Memory B cell (primary cell): ENCODE data around the gene GPR87.

Experiments used
- ATAC-seq: fragments of 150-1000 bp; cut with Tn5 transposase; 2 replicates; pipeline ENCODE4 v1.10.0; 2021; ENCODE audit warnings: low read depth, mild to moderate bottlenecking, moderate library complexity
- DNase-seq, 2 donors: peaks; one replicate each; pipeline ENCODE4 v3.0.0; 2022; ENCODE audit warnings: low spot score in 2 of 2
- H3K27ac Mint-ChIP-seq: one replicate; pipeline ENCODE4 v1.8.0; 2022; ENCODE audit warnings: mild to moderate bottlenecking, moderate library complexity, mixed read lengths
- H3K27me3 Mint-ChIP-seq: one replicate; pipeline ENCODE4 v1.8.0; 2022; ENCODE audit warnings: mixed read lengths
- H3K36me3 Mint-ChIP-seq: one replicate; pipeline ENCODE4 v1.8.0; 2022; ENCODE audit warnings: mild to moderate bottlenecking, mixed read lengths
- H3K4me1 Mint-ChIP-seq: one replicate; pipeline ENCODE4 v1.8.0; 2022; ENCODE audit warnings: mixed read lengths
- H3K4me3 Mint-ChIP-seq: one replicate; pipeline ENCODE4 v1.8.0; 2022; ENCODE audit warnings: mild to moderate bottlenecking, moderate library complexity, mixed read lengths
- H3K9me3 Mint-ChIP-seq: one replicate; pipeline ENCODE4 v1.8.0; 2022; ENCODE audit warnings: mixed read lengths

GPR87 gene

GRCh38 chr3:151307583-151308488, 8.8 kb downstream of the GPR87 start:
- peaks cover 7% of the 10 kb centered on the region for H3K27me3 Mint-ChIP-seq
- ATAC-seq (no peak), DNase-seq (no peak)
- H3K27ac Mint-ChIP-seq = no peak overlapping the region
- no peaks in the 10 kb centered on the region for H3K9me3 Mint-ChIP-seq
- H3K36me3 Mint-ChIP-seq = no peaks in the 10 kb centered on the region
- no peak overlapping the region for H3K4me3 Mint-ChIP-seq
- H3K4me1 Mint-ChIP-seq = no peaks in the 10 kb centered on the region

GRCh38 chr3:151307131-151307530, 9.5 kb downstream of the GPR87 start:
- H3K9me3 Mint-ChIP-seq = no peaks in the 10 kb centered on the region
- H3K4me1 Mint-ChIP-seq = no peaks in the 10 kb centered on the region
- no peak overlapping the region for H3K4me3 Mint-ChIP-seq
- H3K27ac Mint-ChIP-seq = no peak overlapping the region
- peaks cover 10% of the 10 kb centered on the region for H3K27me3 Mint-ChIP-seq
- DNase-seq = no peak
- no peak for ATAC-seq
- H3K36me3 Mint-ChIP-seq = no peaks in the 10 kb centered on the region

DNA sequence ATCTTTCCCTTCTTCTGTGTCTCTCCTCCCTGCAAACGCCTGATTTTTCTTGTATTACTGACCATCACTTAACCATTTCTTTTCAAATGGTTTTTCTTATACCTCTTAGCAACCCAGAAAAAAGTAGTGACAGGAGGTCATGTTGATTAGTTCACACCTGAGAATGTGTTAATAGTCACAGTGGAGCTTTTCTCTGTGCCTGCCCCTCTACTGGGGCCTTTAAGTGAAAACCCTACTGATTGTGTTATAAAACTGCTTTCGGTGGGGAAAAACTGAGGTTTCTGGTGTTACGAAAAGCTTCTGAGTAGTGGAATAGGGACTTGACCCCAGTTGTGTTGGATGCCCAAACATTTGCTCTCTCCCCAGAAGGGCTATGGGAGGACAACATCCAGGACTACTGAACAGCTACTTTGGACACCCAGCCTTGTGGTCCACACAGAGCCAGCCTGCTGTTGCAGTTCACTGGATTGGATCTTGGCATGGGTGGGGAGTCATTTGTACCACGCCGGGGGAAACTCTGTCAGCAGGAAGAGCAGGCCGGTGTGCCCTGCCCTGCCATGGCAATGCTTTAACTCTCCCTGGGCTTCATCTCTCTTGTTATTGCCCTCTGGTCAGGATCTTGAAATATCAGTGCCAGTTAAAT, 10.3 kb downstream of the GPR87 start:
- Mint-ChIP-seq H3K27ac (no peak overlapping the region), H3K9me3 (no peaks in the 10 kb centered on the region), H3K4me3 (no peak overlapping the region), H3K4me1 (no peaks in the 10 kb centered on the region), H3K36me3 (no peaks in the 10 kb centered on the region), H3K27me3 (peaks cover 13% of the 10 kb centered on the region)
- no peak for DNase-seq
- ATAC-seq = no peak

GRCh38 chr3:151305775-151306151, 10.9 kb downstream of the GPR87 start:
- no peak for ATAC-seq

DNA sequence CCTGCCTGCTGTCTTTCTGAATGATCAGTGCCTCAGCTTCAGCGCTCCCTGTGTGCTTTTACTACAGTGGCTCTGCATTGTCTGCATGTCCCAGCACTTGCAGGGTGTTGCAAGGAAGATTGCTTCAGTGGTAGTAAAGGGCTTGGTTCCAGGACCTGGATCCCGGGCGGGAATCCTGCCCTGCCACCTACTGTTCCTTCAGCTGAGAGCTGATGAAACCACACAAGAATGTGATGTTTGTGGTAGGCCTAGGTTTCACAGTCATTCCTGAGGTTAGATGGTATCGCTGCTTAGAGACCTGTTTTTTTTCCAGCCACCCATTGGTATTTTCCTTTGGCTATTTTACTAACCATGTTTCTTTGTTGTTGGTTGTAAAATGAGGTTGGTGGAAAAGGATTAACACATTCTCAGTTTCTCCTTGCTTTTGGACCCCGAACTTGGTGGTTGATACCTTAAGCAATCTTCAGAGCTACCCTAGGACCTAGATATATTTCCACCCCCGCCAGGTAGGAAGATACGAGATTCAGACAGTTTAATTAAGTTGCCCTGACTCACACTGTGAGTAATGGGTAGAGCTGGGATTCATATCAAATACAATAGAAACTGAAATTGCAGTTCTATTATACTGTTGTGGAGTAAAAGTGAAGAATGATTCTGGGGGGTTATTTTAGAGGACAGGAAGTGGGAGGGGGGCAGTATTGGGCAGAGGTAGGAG, 11.4 kb downstream of the GPR87 start:
- DNase-seq (no peak), ATAC-seq (no peak)
- Mint-ChIP-seq H3K36me3 (no peaks in the 10 kb centered on the region), H3K27ac (no peak overlapping the region), H3K4me1 (no peaks in the 10 kb centered on the region), H3K9me3 (no peaks in the 10 kb centered on the region), H3K4me3 (no peak overlapping the region), H3K27me3 (peaks cover 17% of the 10 kb centered on the region)

More at GRCh38 chr3:151305775-151306151, 10.9 kb downstream of the GPR87 start:
- Mint-ChIP-seq H3K4me3 (no peak overlapping the region), H3K27ac (no peak overlapping the region), H3K36me3 (no peaks in the 10 kb centered on the region), H3K4me1 (no peaks in the 10 kb centered on the region), H3K9me3 (no peaks in the 10 kb centered on the region), H3K27me3 (peaks cover 14% of the 10 kb centered on the region)
- no peak for DNase-seq

DNA sequence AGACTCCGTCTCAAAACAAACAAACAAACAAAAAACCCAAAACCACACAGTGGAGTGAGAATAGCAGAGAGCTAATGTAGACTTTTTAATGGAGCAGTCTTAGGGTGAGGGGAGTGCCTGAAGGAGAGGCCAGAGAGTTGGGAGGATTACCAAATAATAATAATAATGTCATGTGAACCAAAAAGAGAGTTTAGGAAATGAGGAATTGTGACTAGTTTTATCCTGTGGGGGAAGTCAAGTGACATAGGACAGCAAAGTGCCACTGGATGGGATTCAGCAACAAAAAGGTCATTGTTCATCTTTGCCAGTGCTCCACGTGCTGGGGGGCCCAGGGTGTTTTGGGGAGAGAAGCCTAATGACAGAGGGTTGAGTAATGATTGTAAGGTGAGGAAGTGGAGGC, 12.9 kb downstream of the GPR87 start:
- Mint-ChIP-seq H3K9me3 (no peaks in the 10 kb centered on the region), H3K36me3 (no peaks in the 10 kb centered on the region), H3K4me1 (no peaks in the 10 kb centered on the region), H3K27me3 (peaks cover 21% of the 10 kb centered on the region), H3K27ac (no peak overlapping the region), H3K4me3 (no peak overlapping the region)
- ATAC-seq (no peak), DNase-seq (no peak)

GRCh38 chr3:151301787-151302186, 14.8 kb downstream of the GPR87 start:
- Mint-ChIP-seq H3K4me3 (no peak overlapping the region), H3K9me3 (no peaks in the 10 kb centered on the region), H3K36me3 (no peaks in the 10 kb centered on the region), H3K4me1 (no peaks in the 10 kb centered on the region), H3K27ac (no peak overlapping the region), H3K27me3 (peaks cover 21% of the 10 kb centered on the region)
- DNase-seq (no peak), ATAC-seq (no peak)

DNA sequence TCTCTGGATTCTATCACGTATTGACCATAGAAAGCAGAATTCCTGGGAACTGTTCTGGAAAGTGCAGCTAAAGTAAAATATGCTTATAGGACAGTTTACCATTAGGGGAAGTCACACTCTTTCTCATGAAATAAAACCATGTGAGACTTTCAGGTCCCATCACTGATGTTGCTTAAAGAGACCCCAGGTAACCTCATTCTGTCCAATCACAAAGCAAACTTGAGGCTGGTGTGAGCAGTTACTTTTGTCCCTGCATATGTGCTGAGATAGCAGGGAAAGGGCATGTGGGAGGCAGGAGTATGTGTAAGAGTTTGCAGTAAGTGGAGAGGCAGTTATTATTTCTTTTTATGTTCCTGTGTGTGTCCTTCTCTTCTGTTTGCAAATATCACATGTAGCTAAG, 16.1 kb downstream of the GPR87 start:
- ATAC-seq (no peak), DNase-seq (no peak)
- no peaks in the 10 kb centered on the region for H3K9me3 Mint-ChIP-seq
- H3K27ac Mint-ChIP-seq = no peak overlapping the region
- H3K36me3 Mint-ChIP-seq = no peaks in the 10 kb centered on the region
- peaks cover 21% of the 10 kb centered on the region for H3K27me3 Mint-ChIP-seq
- no peak overlapping the region for H3K4me3 Mint-ChIP-seq
- H3K4me1 Mint-ChIP-seq = no peaks in the 10 kb centered on the region

DNA sequence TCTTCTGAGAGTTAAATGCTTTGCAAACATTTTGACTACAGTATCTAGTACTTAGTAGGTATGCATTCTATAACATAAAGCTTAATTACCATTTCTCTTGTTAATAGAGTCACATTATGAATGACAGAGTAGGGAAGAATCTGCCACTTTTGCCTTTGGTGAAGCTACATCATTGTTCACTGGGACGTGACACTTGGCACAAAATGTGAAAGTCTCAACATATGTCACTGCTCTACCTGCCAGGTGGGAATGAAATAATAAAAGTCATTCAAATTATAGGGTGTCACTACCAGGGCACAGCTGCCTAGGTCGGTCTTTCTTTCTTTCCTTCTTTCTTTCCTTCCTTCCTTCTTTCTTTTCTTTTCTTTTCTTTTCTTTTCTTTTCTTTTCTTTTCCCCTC, 17.6 kb downstream of the GPR87 start:
- Mint-ChIP-seq H3K9me3 (no peaks in the 10 kb centered on the region), H3K36me3 (no peaks in the 10 kb centered on the region), H3K27ac (no peak overlapping the region), H3K4me3 (no peak overlapping the region), H3K27me3 (peaks cover 21% of the 10 kb centered on the region), H3K4me1 (no peaks in the 10 kb centered on the region)
- no peak for ATAC-seq
- DNase-seq = no peak

DNA sequence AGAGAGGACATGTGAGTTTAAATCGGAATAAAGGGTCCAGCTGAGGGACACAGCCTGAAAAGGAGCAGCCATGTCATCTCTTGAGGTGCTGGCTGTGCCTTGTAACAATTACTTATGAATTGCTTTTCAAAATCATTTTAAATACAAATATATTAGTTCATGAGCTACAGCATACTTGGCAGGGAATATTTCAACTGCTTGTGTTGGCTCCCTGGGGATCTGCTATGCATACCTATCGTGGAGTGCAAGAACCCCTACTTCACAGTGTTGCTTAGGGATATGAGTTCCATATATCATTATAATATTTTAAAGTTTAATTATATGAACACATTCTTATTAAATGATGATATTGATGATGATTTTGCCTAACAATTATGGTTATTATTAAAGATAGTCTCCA, 19.2 kb downstream of the GPR87 start:
- Mint-ChIP-seq H3K36me3 (no peaks in the 10 kb centered on the region), H3K9me3 (no peaks in the 10 kb centered on the region), H3K4me1 (no peaks in the 10 kb centered on the region), H3K27ac (no peak overlapping the region), H3K4me3 (no peak overlapping the region), H3K27me3 (peaks cover 11% of the 10 kb centered on the region)
- ATAC-seq (no peak), DNase-seq (no peak)

DNA sequence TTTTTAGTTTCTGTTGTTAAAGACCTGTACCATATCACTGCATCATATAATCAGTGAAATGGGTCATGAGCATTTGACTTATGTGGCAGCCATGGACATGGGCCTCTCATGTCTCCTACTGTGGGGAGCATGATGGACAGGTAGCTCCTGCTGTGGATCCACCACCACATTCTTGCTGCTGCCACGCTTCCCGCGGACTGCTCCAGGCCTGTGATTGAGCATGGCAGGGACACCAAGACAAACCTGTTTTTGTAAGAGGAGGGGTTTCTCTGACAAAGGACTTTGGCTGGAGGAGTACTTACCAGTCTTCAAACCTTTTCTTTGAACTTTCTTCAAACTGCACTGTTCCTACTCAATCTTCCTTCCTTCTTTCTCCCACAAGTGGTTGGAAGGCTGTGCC, 20.4 kb downstream of the GPR87 start:
- H3K27me3 Mint-ChIP-seq = peaks cover 8% of the 10 kb centered on the region
- ATAC-seq (no peak), DNase-seq (no peak)
- no peaks in the 10 kb centered on the region for H3K36me3 Mint-ChIP-seq
- H3K4me1 Mint-ChIP-seq = no peaks in the 10 kb centered on the region
- no peaks in the 10 kb centered on the region for H3K9me3 Mint-ChIP-seq
- H3K27ac Mint-ChIP-seq = no peak overlapping the region
- no peak overlapping the region for H3K4me3 Mint-ChIP-seq

- Mint-ChIP-seq H3K36me3 (no peaks in the 10 kb centered on the region), H3K4me3 (no peak overlapping the region), H3K9me3 (no peaks in the 10 kb centered on the region), H3K4me1 (no peaks in the 10 kb centered on the region), H3K27me3 (no peaks in the 10 kb centered on the region), H3K27ac (no peak overlapping the region)
- DNase-seq (no peak), ATAC-seq (no peak)
Measured at GRCh38 chr3:151293127-151293526, 23.5 kb downstream of the GPR87 start.

DNA sequence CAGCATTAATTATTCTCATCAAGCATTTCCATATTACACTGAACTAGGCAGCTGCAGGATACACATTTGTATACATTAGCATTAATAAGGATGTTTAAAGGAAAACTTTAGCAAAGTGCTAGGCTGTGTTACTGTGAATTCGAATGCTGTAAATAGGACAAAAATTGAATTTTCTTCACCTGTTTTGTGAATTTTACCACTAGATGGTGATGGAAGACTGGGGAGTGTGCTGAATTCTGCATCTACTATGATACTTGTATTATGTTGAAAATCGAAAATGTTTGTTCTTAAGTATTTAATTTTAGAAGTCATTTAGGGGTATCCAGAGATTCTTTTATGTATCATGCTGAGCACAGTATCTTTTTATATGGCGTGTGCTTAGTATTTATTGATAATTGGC, 25.9 kb downstream of the GPR87 start:
- ATAC-seq (no peak), DNase-seq (no peak)
- H3K27ac Mint-ChIP-seq = no peak overlapping the region
- H3K36me3 Mint-ChIP-seq = no peaks in the 10 kb centered on the region
- no peaks in the 10 kb centered on the region for H3K9me3 Mint-ChIP-seq
- no peaks in the 10 kb centered on the region for H3K4me1 Mint-ChIP-seq
- no peaks in the 10 kb centered on the region for H3K27me3 Mint-ChIP-seq
- H3K4me3 Mint-ChIP-seq = no peak overlapping the region

DNA sequence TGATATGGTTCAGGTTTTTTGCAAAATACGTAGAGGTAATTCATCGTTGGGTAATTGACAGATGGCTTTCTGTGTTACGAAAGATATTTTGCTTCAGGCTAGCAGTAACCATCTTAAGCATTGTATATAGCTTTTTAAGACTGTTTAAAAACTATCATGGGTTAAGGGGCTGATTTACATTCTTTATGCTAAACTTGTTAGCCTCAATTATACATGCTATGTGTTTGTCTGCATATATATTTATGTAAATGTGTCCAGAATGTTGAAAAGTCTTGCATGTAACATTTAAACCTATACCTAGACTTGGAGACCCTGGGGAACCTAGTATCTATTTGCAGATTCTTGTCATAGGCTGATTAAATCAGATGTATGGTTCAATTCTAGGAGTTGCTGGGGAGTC, 27.2 kb downstream of the GPR87 start:
- Mint-ChIP-seq H3K27me3 (no peaks in the 10 kb centered on the region), H3K4me1 (no peaks in the 10 kb centered on the region), H3K27ac (no peak overlapping the region), H3K9me3 (no peaks in the 10 kb centered on the region), H3K36me3 (no peaks in the 10 kb centered on the region), H3K4me3 (no peak overlapping the region)
- ATAC-seq (no peak), DNase-seq (no peak)
